GM19351 (cell line): Measurements from ENCODE around the gene SUGP1.
"Not testable (repeated sequence)": the region's sequence is repeated elsewhere in the genome, so short reads cannot be mapped to it uniquely, and the experiment has no call there.

Experiments used
- ATAC-seq: cut with Tn5 transposase; IDR thresholded peaks from one replicate; pipeline ENCODE4 v1.9.1; 2021; ENCODE audit warnings: mild to moderate bottlenecking, moderate library complexity; ENCODE audit not compliant: unreplicated experiment

SUGP1 gene

DNA sequence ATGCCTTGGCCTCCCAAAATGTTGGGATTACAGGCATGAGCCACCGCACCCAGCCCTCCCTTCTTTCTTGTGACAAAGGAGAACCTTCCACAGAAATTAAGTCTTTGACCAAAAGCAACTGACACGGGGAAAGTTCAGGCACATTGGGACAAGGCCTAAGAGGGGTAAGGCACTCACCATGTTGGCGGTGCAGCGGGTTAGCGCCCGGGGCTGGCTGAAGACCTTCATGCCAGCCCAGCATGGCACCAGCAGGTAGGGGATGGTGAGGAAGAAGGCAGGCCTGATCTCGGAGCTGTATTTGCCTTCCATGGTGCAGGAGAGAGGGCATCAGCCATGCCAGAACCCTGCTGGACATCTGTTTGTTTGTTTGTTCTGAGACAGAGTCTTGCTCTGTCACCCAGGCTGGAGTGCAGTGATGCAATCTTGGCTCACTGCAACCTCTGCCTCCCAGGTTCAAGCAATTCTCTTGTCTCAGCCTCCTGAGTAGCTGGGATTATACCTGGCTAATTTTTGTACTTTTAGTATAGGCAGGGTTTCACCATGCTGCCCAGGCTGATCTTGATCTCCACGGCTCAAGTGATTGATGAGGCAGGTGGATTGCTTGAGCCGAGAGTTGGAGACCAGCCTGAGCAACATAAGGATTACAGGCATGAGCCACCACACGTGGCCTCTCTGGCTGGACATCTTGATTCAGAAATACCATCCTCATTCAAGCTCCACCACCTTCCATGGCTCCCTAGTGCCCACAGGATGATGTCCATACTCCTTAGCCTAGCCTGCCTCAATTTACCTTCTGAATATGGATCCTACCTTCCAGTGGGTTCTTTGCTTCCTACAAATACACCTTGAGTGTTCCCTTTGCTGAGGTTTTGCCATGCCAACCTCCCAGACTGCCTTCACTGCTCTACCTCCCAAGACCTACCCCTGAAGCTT lies 51.6 kb downstream of the SUGP1 start:
- ATAC-seq: no peak

- ATAC-seq: no peak
Measured at GRCh38 chr19:19267305-19267704, 53.0 kb downstream of the SUGP1 start.

GRCh38 chr19:19263886-19264487 lies 56.3 kb downstream of the SUGP1 start:
- no peak for ATAC-seq

DNA sequence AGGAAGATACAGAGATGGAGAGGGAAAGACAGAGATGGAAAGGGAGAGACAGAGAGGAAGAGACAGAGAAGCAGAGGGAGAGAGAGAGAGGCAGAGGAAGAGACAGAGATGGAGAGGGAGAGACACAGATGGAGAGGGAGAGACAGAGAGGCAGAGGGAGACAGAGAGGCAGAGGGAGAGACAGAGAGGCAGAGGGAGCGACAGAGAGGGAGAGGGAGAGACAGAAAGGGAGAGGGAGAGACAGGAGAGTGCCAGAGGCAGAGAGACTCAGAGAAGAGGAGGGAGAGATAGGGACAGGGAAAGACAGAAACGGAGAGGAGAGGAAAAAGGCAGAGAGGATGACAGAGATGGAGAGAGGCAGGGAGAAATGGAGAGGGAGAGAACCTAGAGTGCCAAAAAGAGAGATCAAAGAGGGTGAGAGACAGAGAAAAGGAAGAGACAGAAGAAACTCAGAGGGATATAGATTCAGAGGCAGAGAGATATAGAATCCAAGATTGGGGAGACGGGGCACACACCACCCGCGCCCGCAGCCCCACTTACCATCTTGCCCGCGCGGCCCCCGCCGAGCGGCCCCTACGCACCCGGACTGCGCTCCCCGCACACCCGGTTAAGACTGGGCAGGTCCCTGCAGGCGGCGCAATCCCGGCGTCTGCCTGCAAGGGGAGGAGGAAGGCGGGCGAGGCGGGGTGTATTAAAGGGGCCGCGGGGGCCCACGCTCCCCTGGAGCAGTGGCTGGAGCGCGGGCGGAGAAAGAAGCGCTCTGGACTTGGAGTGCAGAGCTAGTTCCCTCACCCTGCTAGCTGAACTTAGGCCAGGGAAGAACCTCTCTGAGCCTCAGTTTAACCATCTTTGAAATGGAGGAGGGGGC lies 57.9 kb downstream of the SUGP1 start:
- no peak for ATAC-seq

GRCh38 chr19:19261350-19262189 lies 58.7 kb downstream of the SUGP1 start:
- no peak for ATAC-seq

DNA sequence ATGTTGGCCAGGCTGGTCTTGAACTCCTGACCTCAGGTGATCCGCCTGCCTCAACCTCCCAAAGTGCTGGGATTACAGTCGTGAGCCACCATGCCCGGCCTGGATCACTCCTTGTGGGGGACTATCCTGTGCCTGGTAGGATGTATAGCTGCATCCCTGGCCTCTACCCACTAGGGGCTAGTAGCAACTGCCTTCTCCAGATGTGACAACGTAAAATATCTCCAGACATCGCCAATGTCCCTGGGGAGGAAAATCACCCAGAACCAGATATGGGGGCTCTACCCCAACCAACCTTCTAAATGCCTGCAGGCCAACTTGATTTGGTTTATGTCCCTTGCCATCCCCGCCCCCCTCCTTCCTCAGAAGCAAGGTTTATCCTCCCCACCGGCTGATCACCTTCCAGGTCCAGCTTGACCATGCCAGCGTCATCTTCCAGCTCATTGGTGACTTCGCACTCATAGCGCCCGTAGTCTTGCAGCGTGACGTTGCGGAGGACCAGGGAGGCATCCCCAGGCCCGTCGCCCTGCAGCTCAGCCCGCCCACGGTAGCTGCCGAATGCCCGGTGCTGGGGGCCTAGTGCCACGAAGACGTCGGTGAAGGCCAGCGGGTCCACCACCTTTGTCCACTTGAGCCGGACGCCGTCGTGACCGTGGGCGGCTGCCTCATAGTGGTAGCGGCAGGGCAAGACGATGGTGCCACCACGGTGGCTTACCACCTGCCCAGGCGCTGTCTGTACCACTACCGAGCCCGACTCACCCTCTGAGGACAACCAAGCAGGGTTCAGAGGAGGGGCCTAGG lies 59.7 kb downstream of the SUGP1 start:
- ATAC-seq: no peak

DNA sequence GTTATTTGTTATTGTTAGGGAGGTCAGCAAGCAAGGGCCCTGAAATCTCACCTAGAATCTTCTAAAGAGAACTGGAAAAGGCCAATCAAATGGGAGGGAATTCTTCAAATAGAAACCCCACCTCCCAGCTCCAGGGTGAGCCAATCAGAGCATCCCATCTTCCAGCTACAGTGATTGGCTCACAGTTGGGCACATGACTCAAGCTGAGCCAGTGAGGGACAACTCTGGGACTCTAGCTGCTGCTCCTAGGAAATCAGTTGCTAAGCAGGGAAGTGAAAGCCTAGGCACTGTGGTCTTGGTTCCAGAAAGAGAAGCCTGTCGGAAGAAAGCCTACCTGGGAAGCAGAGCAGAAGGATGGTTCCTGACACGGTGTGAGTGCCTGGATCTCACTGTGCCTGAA lies 60.6 kb downstream of the SUGP1 start:
- ATAC-seq: no peak

- no peak for ATAC-seq
Measured at GRCh38 chr19:19258589-19259338, 61.5 kb downstream of the SUGP1 start.

GRCh38 chr19:19257836-19258588 lies 62.3 kb downstream of the SUGP1 start:
- ATAC-seq: no peak

DNA sequence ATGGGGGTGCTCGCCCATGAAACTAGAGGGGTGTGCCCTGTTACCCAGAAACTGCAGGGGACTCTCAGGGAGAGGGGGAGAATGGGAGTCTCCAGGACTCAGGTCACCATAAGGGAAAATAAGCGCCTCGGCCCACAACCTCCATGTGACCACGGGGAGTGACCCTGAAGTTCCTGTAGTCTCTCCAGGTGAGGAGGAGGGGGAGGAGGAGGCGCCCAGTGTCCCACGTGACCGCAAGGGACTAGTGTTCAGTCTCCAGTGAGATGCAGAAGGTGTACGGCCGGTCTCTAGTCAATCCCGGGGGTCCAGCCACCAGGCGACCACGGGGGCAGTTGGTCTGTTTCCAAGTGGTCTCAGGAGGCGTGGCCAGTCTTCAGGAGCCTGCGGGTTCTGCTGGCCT lies 63.2 kb downstream of the SUGP1 start:
- no peak for ATAC-seq

DNA sequence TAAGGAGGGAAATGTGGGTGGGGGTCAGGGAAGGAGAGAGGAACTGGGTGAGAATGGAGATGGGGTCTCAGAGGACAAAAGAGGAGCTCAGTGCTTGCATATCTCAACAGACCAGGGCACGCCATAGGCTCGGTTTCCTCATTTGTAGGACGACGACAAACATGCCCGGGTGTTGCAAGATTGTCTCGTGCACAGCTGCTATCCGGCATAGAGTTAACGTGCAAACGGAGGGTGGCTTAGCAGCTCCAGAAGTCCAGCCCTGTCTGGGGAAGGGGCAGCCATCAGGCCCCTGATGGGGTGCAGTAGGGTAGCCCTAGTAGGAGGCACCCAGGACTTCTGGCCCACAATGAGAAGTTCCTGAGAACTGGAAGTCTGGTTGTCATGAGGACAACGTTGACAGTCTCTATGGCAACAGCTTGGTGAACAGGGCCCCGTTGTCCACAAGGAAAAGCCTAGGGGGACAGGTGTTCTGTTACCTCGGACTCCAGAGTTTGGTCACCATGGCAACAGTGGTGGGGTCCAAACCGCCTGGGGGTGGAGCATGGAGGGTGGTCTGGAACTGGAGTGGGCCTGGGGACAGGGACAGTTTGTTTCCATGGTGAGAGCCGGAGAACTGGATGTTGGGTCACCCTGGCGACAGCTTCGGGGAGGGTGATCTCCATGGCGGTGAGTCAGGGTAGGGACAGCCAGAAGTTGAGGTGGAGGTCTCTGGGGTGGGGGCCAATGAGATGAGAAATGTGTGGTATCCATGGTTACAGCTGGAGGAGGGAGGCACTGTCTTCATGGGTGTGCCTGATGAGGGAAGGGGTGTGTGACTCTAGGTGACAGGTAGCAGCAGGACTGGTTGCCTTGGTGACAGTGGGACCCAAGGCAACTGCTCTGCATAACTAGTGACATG lies 64.0 kb downstream of the SUGP1 start:
- ATAC-seq: no peak

DNA sequence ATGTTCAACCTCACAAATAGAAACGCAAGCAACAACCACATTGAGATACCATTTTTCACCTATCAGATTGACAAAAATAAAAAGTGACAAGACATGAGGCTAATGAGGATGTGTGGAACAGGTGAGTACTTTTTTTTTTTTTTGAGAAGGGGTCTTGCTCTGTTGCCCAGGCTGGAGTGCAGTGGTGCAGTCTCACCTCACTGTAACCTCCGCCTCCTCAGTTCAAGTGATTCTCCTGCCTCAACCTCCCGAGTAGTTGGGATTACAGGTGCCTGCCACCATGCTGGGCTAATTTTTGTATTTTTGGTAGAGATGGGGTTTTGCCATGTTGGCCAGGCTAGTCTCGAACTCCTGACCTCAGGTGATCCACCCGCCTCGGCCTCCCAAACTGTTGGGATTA lies 66.9 kb downstream of the SUGP1 start:
- not testable (repeated sequence) for ATAC-seq

DNA sequence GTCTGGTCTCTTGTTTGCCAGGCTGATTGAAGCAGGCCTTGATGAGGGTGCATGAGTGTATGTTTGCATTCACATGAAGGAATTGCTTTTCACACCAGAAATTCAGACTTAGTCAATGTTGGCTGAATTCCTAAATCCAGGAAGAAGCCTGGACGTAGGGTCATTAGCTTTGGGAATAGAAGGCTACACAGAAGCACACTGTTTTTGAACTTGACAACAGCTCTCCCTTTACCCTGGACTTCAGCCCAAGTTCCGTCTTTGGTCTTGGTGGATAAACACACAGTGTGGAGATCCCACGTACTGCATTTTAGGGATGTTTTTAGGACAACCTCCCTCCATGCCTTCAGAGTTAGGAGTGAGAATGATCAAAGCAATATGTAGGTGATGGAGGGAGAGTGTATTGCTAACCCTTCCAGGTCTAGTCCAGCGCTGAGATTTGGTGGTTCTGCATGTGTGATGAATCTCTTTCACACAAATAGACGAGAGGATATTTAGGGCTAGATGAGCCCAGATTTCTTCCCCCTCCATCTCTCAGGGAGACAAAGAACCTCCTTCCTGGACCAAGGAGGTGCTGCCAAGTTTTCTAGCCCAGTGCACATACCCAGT lies 70.0 kb downstream of the SUGP1 start:
- no peak for ATAC-seq

- no peak for ATAC-seq
Measured at GRCh38 chr19:19240476-19240875, 79.8 kb downstream of the SUGP1 start.

- ATAC-seq: no peak
Measured at GRCh38 chr19:19239675-19240074, 80.6 kb downstream of the SUGP1 start.

DNA sequence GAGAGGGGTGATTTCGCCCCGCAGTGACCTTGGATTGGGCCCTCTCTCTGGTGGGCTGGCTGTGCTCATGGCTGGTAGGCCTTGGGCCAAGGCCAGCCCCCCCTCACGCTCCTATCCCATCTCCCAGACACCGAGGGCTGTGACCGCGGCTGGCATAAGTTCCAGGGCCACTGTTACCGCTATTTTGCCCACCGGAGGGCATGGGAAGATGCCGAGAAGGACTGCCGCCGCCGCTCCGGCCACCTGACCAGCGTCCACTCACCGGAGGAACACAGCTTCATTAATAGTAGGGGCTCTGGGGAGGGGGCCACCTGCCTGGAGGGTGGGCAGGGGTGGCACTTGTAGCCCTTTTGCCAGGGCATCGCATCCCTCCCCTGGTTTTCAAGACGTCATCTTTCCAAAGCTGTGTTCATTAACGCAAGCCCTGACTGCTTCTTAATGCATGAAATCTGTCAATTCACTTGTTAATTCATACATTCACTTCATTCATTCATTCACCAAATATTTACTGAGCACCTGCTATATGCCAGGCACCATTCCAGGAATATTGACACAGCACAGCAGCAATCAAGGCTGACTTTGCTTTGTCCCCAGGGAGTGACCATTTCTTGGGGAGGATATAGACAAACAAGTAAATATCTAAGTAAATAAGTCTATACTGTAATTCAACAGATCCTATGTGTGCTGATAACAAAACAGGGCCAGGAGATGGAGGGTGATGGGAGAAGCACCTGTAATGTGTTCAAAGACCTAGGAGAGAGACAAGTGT lies 82.0 kb downstream of the SUGP1 start:
- no peak for ATAC-seq
